ENCODE data around the gene CYP2J2.

DNA sequence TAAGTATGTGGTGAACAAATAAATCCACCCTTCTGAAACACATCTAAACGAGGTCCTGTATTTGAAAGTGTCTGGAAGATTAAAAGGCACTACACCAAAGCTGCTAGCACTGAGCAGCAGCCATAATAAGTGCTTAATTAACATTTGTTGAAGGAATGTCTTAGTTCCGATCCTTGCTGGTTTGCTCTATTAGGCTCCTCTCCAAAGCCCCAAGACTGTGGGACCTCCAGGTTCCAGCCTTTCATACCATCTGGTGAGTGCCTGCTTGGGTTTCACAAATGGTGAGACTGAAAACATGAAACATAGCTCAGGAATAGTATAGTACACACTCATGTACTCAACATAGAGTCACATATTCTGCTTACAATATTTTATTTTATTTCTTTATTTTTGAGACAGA is 640 bp upstream of the CYP2J2 start:
- TF ChIP-seq, protein P1, sequence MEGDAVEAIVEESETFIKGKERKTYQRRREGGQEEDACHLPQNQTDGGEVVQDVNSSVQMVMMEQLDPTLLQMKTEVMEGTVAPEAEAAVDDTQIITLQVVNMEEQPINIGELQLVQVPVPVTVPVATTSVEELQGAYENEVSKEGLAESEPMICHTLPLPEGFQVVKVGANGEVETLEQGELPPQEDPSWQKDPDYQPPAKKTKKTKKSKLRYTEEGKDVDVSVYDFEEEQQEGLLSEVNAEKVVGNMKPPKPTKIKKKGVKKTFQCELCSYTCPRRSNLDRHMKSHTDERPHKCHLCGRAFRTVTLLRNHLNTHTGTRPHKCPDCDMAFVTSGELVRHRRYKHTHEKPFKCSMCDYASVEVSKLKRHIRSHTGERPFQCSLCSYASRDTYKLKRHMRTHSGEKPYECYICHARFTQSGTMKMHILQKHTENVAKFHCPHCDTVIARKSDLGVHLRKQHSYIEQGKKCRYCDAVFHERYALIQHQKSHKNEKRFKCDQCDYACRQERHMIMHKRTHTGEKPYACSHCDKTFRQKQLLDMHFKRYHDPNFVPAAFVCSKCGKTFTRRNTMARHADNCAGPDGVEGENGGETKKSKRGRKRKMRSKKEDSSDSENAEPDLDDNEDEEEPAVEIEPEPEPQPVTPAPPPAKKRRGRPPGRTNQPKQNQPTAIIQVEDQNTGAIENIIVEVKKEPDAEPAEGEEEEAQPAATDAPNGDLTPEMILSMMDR (IDR thresholded peaks at IDR 0.05) = no peak
- TF ChIP-seq EZH2phosphoT487 (IDR thresholded peaks at IDR 0.05) = no peak
- no peak for TF ChIP-seq EZH2 (IDR thresholded peaks at IDR 0.05)
